HUES6 (cell line): Measurements from ENCODE around the gene MELK.
"Not testable (repeated sequence)": the region's sequence is repeated elsewhere in the genome, so short reads cannot be mapped to it uniquely, and the experiment has no call there.

ENCODE experiments used
- H3K27ac ChIP-seq: 2 replicates; pipeline ENCODE4 v1.7.0; 2013; ENCODE audit warnings: low read depth, mild to moderate bottlenecking, low read length, inconsistent platforms
- H3K27me3 ChIP-seq: 2 replicates; pipeline ENCODE4 v1.6.1; 2013; ENCODE audit warnings: low read length; ENCODE audit not compliant: control insufficient read depth, insufficient read depth
- H3K36me3 ChIP-seq: 2 replicates; pipeline ENCODE4 v1.6.1; 2013; ENCODE audit warnings: low read length; ENCODE audit not compliant: control insufficient read depth, insufficient read depth
- H3K4me1 ChIP-seq: 2 replicates; pipeline ENCODE4 v1.6.1; 2013; ENCODE audit warnings: low read length; ENCODE audit not compliant: control insufficient read depth, insufficient read depth
- H3K4me3 ChIP-seq: 2 replicates; pipeline ENCODE4 v1.5.1; 2013; ENCODE audit warnings: low read depth, low read length
- H3K9ac ChIP-seq: one replicate; pipeline ENCODE4 v1.6.1; 2013; ENCODE audit warnings: mild to moderate bottlenecking, low read length
- H3K9me3 ChIP-seq: 2 replicates; pipeline ENCODE4 v1.6.1; 2013; ENCODE audit warnings: low read depth, low read length; ENCODE audit not compliant: control insufficient read depth, insufficient read depth

The MELK gene

GRCh38 chr9:36550631-36551098 lies 22.0 kb upstream of the MELK start:
- not testable (repeated sequence) for H3K9ac ChIP-seq, H3K27me3 ChIP-seq, H3K4me1 ChIP-seq, H3K36me3 ChIP-seq, H3K27ac ChIP-seq, H3K9me3 ChIP-seq, H3K4me3 ChIP-seq

- Histone ChIP-seq H3K9me3 (no peaks in the 10 kb centered on the region), H3K27me3 (no peaks in the 10 kb centered on the region), H3K27ac (no peak overlapping the region), H3K9ac (no peak overlapping the region), H3K4me3 (no peak overlapping the region), H3K36me3 (no peaks in the 10 kb centered on the region), H3K4me1 (no peaks in the 10 kb centered on the region; the same call in 1 of the 2 replicates)
Measured at GRCh38 chr9:36551129-36551528, 21.6 kb upstream of the MELK start.

- Histone ChIP-seq H3K4me1 (no peaks in the 10 kb centered on the region; the same call in 1 of the 2 replicates), H3K4me3 (no peak overlapping the region), H3K27me3 (no peaks in the 10 kb centered on the region), H3K27ac (no peak overlapping the region), H3K9me3 (no peaks in the 10 kb centered on the region), H3K9ac (no peak overlapping the region), H3K36me3 (no peaks in the 10 kb centered on the region)
Measured at GRCh38 chr9:36551910-36552309, 20.8 kb upstream of the MELK start.

- Histone ChIP-seq H3K9me3 (no peaks in the 10 kb centered on the region), H3K27ac (peak overlapping the region; percentile 61; the same call in 1 of the 2 replicates), H3K27me3 (no peaks in the 10 kb centered on the region), H3K4me1 (peaks cover 7% of the 10 kb centered on the region), H3K36me3 (no peaks in the 10 kb centered on the region), H3K4me3 (no peak overlapping the region), H3K9ac (peak overlapping the region; percentile 26)
Measured at GRCh38 chr9:36559036-36559695, 13.5 kb upstream of the MELK start.

- Histone ChIP-seq H3K27ac (peak overlapping the region; percentile 2; the same call in 1 of the 2 replicates), H3K4me3 (no peak overlapping the region), H3K9me3 (no peaks in the 10 kb centered on the region), H3K27me3 (no peaks in the 10 kb centered on the region), H3K9ac (no peak overlapping the region), H3K36me3 (no peaks in the 10 kb centered on the region), H3K4me1 (peaks cover 7% of the 10 kb centered on the region)
Measured at GRCh38 chr9:36560771-36561170, 11.9 kb upstream of the MELK start.

GRCh38 chr9:36562801-36563200 lies 9.9 kb upstream of the MELK start:
- not testable (repeated sequence) for H3K36me3 ChIP-seq, H3K9me3 ChIP-seq, H3K27ac ChIP-seq, H3K27me3 ChIP-seq, H3K9ac ChIP-seq, H3K4me3 ChIP-seq
- peaks cover 11% of the 10 kb centered on the region for H3K4me1 ChIP-seq

GRCh38 chr9:36566813-36567221 lies 5.9 kb upstream of the MELK start:
- Histone ChIP-seq H3K9me3 (no peaks in the 10 kb centered on the region), H3K9ac (peak overlapping the region; percentile 15)

GRCh38 chr9:36568681-36569080 lies 4.0 kb upstream of the MELK start:
- not testable (repeated sequence) for H3K4me1 ChIP-seq, H3K27me3 ChIP-seq, H3K4me3 ChIP-seq, H3K9ac ChIP-seq, H3K36me3 ChIP-seq, H3K27ac ChIP-seq, H3K9me3 ChIP-seq

More at GRCh38 chr9:36566813-36567221, 5.9 kb upstream of the MELK start:
- Histone ChIP-seq H3K27ac (no peak overlapping the region), H3K4me3 (no peak overlapping the region), H3K27me3 (no peaks in the 10 kb centered on the region), H3K4me1 (peaks cover 4% of the 10 kb centered on the region; the same call in 1 of the 2 replicates), H3K36me3 (no peaks in the 10 kb centered on the region)

GRCh38 chr9:36571333-36571732 lies 1.4 kb upstream of the MELK start:
- no peaks in the 10 kb centered on the region for H3K27me3 ChIP-seq
- H3K36me3 ChIP-seq, result no peaks in the 10 kb centered on the region
- no peaks in the 10 kb centered on the region for H3K9me3 ChIP-seq
- peaks cover 12% of the 10 kb centered on the region; the same call in 1 of the 2 replicates for H3K4me1 ChIP-seq
- H3K27ac ChIP-seq, result no peak overlapping the region
- H3K9ac ChIP-seq, result no peak overlapping the region
- H3K4me3 ChIP-seq, result no peak overlapping the region

GRCh38 chr9:36574045-36574444 lies 1.4 kb downstream of the MELK start:
- not testable (repeated sequence) for H3K4me1 ChIP-seq, H3K36me3 ChIP-seq, H3K27me3 ChIP-seq, H3K9me3 ChIP-seq
- H3K4me3 ChIP-seq, result peak overlapping the region; percentile 86
- H3K27ac ChIP-seq, result peak overlapping the region; percentile 36; the same call in 1 of the 2 replicates
- H3K9ac ChIP-seq, result peak overlapping the region; percentile 94

GRCh38 chr9:36575411-36575882 lies 2.8 kb downstream of the MELK start:
- peaks cover 6% of the 10 kb centered on the region; the same call in 1 of the 2 replicates for H3K36me3 ChIP-seq
- no peaks in the 10 kb centered on the region for H3K27me3 ChIP-seq
- H3K4me3 ChIP-seq, result peak overlapping the region; percentile 14; the same call in 1 of the 2 replicates
- no peak overlapping the region for H3K9ac ChIP-seq
- H3K9me3 ChIP-seq, result no peaks in the 10 kb centered on the region
- peaks cover 8% of the 10 kb centered on the region; the same call in 1 of the 2 replicates for H3K4me1 ChIP-seq
- 0 out of 2 replicates have a peak overlapping the region, but pooled peaks have one; percentile 6 for H3K27ac ChIP-seq
